Mucosa of stomach (tissue), 1 donor: ENCODE data around the gene HSPA14.
"Not testable (repeated sequence)": the region's sequence is repeated elsewhere in the genome, so short reads cannot be mapped to it uniquely, and the experiment has no call there.

ENCODE experiments used
- H3K27me3 ChIP-seq: one replicate; pipeline ENCODE4 v1.7.0; 2013; ENCODE audit warnings: mild to moderate bottlenecking, low read length; ENCODE audit not compliant: control insufficient read depth, insufficient read depth
- H3K36me3 ChIP-seq: one replicate; pipeline ENCODE4 v1.7.0; 2013; ENCODE audit warnings: low read length; ENCODE audit not compliant: control insufficient read depth, insufficient read depth
- H3K4me1 ChIP-seq: one replicate; pipeline ENCODE4 v1.7.0; 2013; ENCODE audit warnings: mild to moderate bottlenecking, low read length; ENCODE audit not compliant: control insufficient read depth, insufficient read depth
- H3K4me3 ChIP-seq: one replicate; pipeline ENCODE4 v1.7.0; 2013; ENCODE audit warnings: low read length
- H3K9ac ChIP-seq: one replicate; pipeline ENCODE4 v1.7.0; 2013; ENCODE audit warnings: mild to moderate bottlenecking, low read length, moderate library complexity
- H3K9me3 ChIP-seq: one replicate; pipeline ENCODE4 v1.7.0; 2013; ENCODE audit warnings: mild to moderate bottlenecking, low read length, moderate library complexity; ENCODE audit not compliant: control insufficient read depth
- donor health status: Pancreatic carcinoma.

Gene HSPA14

DNA sequence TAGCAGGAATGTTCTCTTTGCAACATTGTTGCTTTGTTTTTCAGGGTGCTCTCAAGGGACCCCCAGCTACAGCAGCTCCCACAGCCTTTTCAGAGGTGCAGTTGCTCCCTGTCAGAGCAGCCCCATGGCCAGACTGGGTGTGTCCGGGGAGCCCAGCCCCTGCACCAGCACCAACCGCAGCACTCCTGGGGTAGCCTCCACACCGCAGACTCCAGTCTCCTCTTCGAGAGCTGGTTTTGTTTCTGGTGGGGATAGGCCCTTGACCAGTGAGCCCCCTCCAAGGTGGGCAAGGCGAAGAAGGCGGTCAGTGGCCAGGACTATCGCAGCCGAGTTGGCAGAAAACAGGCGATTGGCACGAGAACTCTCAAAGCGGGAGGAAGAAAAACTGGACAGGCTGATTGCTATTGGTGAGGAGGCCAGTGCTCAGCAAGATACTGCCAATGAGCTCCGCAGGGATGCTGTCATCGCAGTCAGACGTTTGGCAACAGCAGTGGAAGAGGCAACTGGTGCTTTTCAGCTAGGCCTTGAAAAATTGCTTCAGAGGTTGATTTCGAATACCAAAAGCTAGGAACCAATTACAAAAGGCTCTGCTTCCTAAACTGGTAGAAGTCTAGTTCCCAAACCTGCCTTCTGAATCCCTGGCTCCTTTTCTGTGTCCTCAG, 5.4 kb downstream of the HSPA14 start:
- H3K9me3 ChIP-seq, result no peaks in the 10 kb centered on the region
- H3K27me3 ChIP-seq, result no peaks in the 10 kb centered on the region
- peaks cover 15% of the 10 kb centered on the region for H3K36me3 ChIP-seq
- no peak overlapping the region for H3K4me3 ChIP-seq
- no peaks in the 10 kb centered on the region for H3K4me1 ChIP-seq
- no peak overlapping the region for H3K9ac ChIP-seq

DNA sequence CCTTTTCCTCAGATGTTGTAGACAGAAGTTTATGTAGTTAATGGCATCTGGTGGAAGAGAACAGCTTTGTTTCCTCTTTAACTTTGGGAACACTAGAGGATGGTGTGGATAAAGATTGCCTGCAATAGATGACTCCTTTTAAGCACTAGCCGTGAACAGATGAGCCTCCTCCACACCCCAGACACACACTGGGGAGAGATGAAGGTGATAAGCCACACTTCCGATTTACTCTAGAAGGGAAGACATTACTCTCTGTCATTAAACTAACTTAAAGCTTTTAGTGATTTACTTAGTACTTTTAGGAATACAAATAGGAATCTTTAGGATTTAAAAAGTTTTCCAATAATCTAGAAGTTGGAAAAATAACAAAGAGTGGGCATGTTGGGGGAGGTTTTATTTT, 6.8 kb downstream of the HSPA14 start:
- no peaks in the 10 kb centered on the region for H3K9me3 ChIP-seq
- peaks cover 15% of the 10 kb centered on the region for H3K36me3 ChIP-seq
- no peak overlapping the region for H3K4me3 ChIP-seq
- no peaks in the 10 kb centered on the region for H3K27me3 ChIP-seq
- no peaks in the 10 kb centered on the region for H3K4me1 ChIP-seq
- H3K9ac ChIP-seq, result no peak overlapping the region

DNA sequence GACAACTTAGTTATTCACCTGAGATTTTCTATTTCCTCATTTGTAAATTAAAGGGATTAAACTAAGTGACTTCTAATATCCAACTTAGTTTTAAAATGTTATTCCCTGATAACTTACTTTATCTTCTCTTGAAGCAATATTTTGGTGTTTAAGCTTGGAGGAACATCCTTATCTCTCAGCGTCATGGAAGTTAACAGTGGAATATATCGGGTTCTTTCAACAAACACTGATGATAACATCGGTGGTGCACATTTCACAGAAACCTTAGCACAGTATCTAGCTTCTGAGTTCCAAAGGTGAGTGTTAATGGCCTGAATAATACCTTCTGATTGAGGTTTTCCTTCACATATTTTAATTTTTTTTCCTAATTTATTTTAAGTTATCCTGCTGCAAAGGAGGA, 14.1 kb downstream of the HSPA14 start:
- H3K9me3 ChIP-seq, result no peaks in the 10 kb centered on the region
- no peaks in the 10 kb centered on the region for H3K27me3 ChIP-seq
- H3K4me1 ChIP-seq, result no peaks in the 10 kb centered on the region
- H3K4me3 ChIP-seq, result no peak overlapping the region
- H3K36me3 ChIP-seq, result no peaks in the 10 kb centered on the region
- H3K9ac ChIP-seq, result no peak overlapping the region

DNA sequence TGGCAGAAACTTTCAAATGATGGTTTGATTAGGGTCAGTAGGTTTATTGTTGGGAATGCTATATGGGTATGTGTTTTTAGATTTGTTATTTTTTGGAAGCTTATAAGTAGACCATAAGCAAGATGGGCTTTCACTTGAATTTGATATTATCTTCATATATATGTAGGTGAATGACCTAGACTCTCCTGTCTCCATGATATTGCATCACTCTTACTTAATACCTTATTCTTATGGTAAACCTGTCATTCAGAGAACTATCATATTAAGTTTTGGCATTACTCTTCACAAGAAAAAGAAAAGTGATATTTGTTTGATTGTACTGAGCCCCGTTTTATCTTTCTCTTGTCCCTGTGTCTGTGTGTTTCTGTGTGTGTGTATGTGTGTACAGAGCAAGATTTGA, 17.3 kb downstream of the HSPA14 start:
- Histone ChIP-seq H3K4me1 (peaks cover 4% of the 10 kb centered on the region), H3K36me3 (no peaks in the 10 kb centered on the region), H3K9ac (no peak overlapping the region), H3K27me3 (no peaks in the 10 kb centered on the region), H3K4me3 (no peak overlapping the region), H3K9me3 (no peaks in the 10 kb centered on the region)

DNA sequence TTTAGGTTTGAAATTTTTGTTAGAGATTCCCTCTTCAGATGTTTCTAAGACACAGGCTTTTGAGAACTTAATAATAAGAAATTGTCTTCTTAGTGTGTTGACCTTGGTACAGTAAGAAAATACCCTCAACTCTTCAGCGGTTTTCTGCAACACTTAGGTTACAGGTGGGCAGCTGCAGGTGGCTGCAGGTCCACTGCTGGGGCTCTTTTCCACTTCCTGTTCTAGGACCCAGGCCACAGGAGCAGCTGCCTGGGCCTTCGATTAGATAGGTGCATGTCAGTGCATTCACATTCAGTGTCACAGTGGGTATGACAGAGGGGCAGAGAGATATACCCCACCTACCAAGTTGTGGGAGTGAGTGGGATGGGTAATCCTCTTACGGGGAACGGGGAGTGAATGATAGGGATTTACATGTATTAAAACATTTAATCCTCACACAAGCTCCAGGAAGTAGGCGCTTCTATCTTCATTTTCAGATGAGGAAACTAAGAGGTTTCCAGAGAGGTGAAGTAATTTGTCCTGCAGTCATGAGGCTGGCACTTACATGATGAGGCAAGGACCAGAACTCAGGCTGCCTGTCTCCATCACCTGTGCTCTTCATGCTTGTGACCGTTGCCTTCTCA, 20.3 kb downstream of the HSPA14 start:
- Histone ChIP-seq H3K4me3 (no peak overlapping the region), H3K9me3 (no peaks in the 10 kb centered on the region), H3K9ac (no peak overlapping the region), H3K36me3 (no peaks in the 10 kb centered on the region), H3K4me1 (peaks cover 14% of the 10 kb centered on the region), H3K27me3 (no peaks in the 10 kb centered on the region)

DNA sequence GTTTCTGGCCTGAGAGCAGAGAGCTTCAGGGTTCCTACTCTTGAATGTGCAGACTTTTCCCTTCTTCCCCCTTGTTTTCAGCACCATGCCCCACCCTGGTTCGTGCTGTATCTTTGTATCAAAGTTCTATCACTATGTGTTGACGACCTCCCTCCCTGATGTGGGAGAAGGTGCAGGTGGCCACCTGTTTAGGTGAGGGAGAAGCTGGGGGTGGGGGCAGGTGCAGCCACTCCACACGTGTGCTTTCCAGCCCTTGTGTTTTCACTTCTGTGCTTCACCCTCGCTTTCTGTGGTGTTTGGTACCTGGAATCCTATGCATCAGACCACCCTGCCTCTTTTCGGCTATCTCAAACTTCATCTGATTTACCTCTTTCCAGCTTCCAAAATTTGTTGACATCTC, 20.9 kb downstream of the HSPA14 start:
- no peaks in the 10 kb centered on the region for H3K9me3 ChIP-seq
- H3K9ac ChIP-seq, result no peak overlapping the region
- peaks cover 14% of the 10 kb centered on the region for H3K4me1 ChIP-seq
- H3K36me3 ChIP-seq, result no peaks in the 10 kb centered on the region
- H3K4me3 ChIP-seq, result no peak overlapping the region
- no peaks in the 10 kb centered on the region for H3K27me3 ChIP-seq

DNA sequence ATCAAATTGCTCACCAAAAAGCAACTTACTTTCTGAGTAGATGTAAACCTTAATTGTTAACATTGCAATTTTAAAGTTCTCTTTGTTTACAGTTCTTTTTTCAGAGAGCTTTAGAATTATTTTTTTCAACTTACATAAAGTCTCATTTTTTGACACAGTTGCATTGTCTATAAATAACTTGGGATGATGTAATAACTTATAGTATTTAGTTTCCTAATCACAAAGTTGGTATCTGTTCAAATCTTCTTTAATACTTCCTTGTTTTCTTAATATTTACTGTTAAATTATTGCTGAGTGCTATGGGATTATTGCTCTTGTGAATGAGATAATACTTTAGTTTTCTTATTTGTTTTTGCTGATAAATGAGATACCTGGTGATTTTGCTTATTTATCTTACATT, 21.7 kb downstream of the HSPA14 start:
- H3K9me3 ChIP-seq, result no peaks in the 10 kb centered on the region
- peaks cover 14% of the 10 kb centered on the region for H3K4me1 ChIP-seq
- no peaks in the 10 kb centered on the region for H3K36me3 ChIP-seq
- no peaks in the 10 kb centered on the region for H3K27me3 ChIP-seq
- no peak overlapping the region for H3K9ac ChIP-seq
- no peak overlapping the region for H3K4me3 ChIP-seq

DNA sequence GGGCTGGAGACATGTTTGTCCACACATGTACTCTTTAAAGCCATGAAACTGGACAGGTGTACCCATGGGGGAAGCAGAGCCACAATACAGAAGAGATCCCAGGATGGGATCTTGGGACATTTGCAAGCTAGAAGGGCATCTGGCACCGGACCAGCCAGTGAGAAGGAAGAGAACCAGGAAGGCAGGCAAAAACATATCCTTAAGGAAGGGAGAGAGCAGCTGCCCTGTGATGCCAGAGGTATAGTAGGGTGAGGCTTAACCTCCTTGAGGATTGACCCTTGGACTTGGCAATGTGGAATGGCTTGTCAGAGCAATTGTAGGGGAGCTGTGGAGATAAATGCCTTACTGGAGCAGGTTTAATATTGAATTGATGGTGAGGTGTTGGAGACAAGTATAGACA, 22.7 kb downstream of the HSPA14 start:
- Histone ChIP-seq H3K9me3 (no peaks in the 10 kb centered on the region), H3K36me3 (no peaks in the 10 kb centered on the region), H3K27me3 (no peaks in the 10 kb centered on the region), H3K9ac (no peak overlapping the region), H3K4me3 (no peak overlapping the region), H3K4me1 (peaks cover 14% of the 10 kb centered on the region)

DNA sequence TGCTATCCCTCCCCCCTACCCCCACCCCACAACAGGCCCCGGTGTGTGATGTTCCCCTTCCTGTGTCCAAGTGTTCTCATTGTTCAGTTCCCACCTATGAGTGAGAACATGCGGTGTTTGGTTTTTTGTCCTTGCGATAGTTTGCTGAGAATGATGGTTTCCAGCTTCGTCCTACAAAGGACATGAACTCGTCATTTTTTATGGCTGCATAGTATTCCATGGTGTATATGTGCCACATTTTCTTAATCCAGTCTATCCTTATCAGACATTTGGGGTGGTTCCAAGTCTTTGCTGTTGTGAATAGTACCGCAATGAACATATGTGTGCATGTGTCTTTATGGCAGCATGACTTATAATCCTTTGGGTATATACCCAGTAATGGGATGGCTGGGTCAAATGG, 26.4 kb downstream of the HSPA14 start:
- not testable (repeated sequence) for H3K9me3 ChIP-seq, H3K36me3 ChIP-seq, H3K4me3 ChIP-seq, H3K9ac ChIP-seq, H3K27me3 ChIP-seq
- peaks cover 14% of the 10 kb centered on the region for H3K4me1 ChIP-seq

DNA sequence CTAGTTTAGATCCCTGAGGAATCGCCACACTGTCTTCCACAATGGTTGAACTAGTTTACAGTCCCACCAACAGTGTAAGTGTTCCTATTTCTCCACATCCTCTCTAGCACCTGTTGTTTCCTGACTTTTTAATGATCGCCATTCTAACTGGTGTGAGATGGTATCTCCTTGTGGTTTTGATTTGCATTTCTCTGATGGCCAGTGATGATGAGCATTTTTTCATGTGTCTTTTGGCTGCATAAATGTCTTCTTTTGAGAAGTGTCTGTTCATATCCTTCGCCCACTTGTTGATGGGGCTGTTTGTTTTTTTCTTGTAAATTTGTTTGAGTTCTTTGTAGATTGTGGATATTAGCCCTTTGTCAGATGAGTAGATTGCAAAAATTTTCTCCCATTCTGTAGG, 26.8 kb downstream of the HSPA14 start:
- H3K36me3 ChIP-seq, H3K27me3 ChIP-seq, H3K9me3 ChIP-seq, H3K9ac ChIP-seq, H3K4me3 ChIP-seq: not testable (repeated sequence)
- peaks cover 14% of the 10 kb centered on the region for H3K4me1 ChIP-seq

DNA sequence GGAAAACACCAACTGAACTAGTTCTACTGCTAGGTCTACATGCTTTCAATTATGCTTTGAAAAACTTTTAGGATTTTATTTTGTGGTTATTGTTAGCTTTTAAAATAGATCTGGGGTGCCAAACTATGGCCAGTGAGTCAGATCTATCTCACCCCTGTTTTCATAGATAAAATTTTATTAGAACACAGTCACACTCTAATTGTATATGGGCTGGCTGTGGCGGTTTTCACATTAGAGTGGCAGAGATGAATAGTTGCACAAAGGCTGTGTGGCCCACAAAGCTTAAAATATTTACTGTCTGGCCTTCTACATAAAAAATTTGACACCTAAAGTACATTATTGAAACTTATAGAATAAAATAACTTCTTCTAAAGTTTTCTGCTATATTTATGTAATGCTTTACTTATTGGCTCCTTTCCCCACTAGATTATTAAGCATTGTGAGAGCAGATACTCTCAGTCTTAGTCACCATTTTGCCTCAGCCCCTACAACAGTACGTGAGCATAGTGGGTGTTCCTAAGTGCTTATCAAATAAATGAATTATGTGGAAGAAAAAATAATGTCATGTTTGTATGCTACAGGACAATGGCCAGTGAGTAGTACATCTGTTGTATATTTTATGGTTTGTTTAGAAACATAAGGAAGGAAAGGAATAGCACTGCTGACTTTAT, 35.1 kb downstream of the HSPA14 start:
- Histone ChIP-seq H3K9ac (peak overlapping the region; percentile 10), H3K27me3 (no peaks in the 10 kb centered on the region), H3K36me3 (no peaks in the 10 kb centered on the region), H3K9me3 (no peaks in the 10 kb centered on the region), H3K4me3 (no peak overlapping the region), H3K4me1 (no peaks in the 10 kb centered on the region)

DNA sequence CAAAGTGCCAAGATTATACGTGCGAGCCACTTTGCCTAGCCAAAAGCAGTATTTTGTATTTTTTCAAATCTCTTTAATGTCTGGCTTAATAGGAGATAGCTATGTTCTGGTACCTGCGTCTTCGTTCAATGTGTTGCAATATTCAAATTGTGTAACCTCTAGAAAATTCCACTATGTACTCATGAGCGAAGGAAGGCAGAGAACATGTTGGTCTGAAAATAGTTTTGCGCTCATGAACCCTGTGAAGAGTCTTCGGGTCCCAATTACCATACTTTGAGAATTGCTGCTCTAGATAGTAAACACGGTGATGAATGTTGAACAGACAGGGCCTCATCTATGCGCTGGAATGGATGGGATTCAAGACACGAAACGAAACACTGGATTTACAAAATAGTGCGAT, 37.8 kb downstream of the HSPA14 start:
- H3K4me3 ChIP-seq, result no peak overlapping the region
- H3K36me3 ChIP-seq, result no peaks in the 10 kb centered on the region
- H3K9me3 ChIP-seq, result no peaks in the 10 kb centered on the region
- H3K4me1 ChIP-seq, result peaks cover 8% of the 10 kb centered on the region
- H3K9ac ChIP-seq, result no peak overlapping the region
- no peaks in the 10 kb centered on the region for H3K27me3 ChIP-seq
